Measurements from ENCODE around the gene STK25. TPM values are rescaled to one million over a fixed set of nuclear protein-coding genes. Genes with fewer than 3 reads are reported as not detected.

STK25 gene
- total RNA-seq, 4 donors from 2014 or later: 159 to 427 (median 205) TPM

DNA sequence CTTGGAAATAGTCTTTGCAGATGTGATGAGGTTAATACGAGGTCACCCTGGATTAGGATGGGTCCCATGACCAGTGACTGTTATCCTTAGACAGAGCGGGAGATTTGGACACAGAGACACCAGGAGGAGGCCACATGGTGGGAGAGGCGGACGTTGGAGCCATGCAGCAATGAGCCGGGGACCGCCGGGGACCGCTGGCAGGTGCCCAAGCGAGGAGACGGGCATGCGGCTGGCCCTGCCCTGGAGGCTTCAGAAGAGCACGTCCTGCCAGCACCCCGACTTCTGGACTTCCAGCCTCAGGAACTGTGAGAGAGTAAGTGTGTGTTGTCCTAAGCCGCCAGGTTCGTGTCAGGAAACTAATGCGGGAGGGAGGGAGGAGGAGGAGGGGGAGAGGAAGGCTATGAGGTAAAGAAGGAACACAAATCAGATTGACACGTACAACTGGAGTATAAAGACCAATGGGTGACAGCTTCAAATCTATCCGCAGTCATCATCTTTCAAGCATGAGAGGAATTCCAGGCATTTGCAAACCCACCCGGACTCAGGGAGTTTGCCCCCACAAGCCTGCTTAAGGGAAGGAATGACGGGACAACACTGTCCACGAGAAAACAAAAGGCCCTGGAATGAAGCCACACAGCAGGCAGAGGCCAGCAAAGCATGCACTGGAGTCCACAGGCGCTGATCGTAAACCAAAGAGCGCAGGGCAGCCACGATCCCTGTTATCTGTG is 38.6 kb upstream of the STK25 start:
- no peak overlapping the region for H3K4me3 ChIP-seq
- no peak for DNase-seq
- in situ Hi-C loops (cut with MboI; ENCODE audit: low pct_ligation_motif_present in 1 of 4, low pct_unique_long_range_greater_than_20kb in 1 of 4, low sequenced_read_pairs in 3 of 4): no loop called here
- 27 to 28% methylated on average over 4 to 21 of the region's 25 CpGs for WGBS, 2 donors (ENCODE audit: low coverage in 1 of 2)
- H3K9me3 ChIP-seq: no peaks in the 10 kb centered on the region
- TF ChIP-seq POLR2AphosphoS5 (IDR thresholded peaks at IDR 0.05): no peak
- TF ChIP-seq, protein P1, sequence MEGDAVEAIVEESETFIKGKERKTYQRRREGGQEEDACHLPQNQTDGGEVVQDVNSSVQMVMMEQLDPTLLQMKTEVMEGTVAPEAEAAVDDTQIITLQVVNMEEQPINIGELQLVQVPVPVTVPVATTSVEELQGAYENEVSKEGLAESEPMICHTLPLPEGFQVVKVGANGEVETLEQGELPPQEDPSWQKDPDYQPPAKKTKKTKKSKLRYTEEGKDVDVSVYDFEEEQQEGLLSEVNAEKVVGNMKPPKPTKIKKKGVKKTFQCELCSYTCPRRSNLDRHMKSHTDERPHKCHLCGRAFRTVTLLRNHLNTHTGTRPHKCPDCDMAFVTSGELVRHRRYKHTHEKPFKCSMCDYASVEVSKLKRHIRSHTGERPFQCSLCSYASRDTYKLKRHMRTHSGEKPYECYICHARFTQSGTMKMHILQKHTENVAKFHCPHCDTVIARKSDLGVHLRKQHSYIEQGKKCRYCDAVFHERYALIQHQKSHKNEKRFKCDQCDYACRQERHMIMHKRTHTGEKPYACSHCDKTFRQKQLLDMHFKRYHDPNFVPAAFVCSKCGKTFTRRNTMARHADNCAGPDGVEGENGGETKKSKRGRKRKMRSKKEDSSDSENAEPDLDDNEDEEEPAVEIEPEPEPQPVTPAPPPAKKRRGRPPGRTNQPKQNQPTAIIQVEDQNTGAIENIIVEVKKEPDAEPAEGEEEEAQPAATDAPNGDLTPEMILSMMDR (IDR thresholded peaks at IDR 0.05): no peak
- no peak overlapping the region for H3K27ac ChIP-seq
- H3K36me3 ChIP-seq: no peaks in the 10 kb centered on the region
- intact Hi-C loops (cut with DNase I; ENCODE audit: low total_unique reads): no loop called here
- H3K27me3 ChIP-seq: peaks cover 74% of the 10 kb centered on the region
- peaks cover 0 to 15% (median 11%) of the 10 kb centered on the region in 4 donors for H3K4me1 ChIP-seq

- 65 to 66% methylated on average over 8 to 12 of the region's 12 CpGs for whole genome bisulfite sequencing, 2 donors (ENCODE audit: low coverage in 1 of 2)
- no peak for DNase-seq
- in situ Hi-C loops (cut with MboI; ENCODE audit: low pct_ligation_motif_present in 1 of 4, low pct_unique_long_range_greater_than_20kb in 1 of 4, low sequenced_read_pairs in 3 of 4): no loop called here
- H3K9me3 ChIP-seq: no peaks in the 10 kb centered on the region
- no peak overlapping the region for H3K27ac ChIP-seq
- intact Hi-C loops (cut with DNase I; ENCODE audit: low total_unique reads): no loop called here
- H3K36me3 ChIP-seq: no peaks in the 10 kb centered on the region
- peaks cover 5 to 19% (median 11%) of the 10 kb centered on the region in 4 donors for H3K4me1 ChIP-seq
- no peak overlapping the region for H3K4me3 ChIP-seq
- TF ChIP-seq, protein P1 (IDR thresholded peaks at IDR 0.05): no peak
- TF ChIP-seq POLR2A (IDR thresholded peaks at IDR 0.05) (no peak), EP300 (IDR thresholded peaks at IDR 0.05; ENCODE audit: low read depth) (no peak), POLR2AphosphoS5 (IDR thresholded peaks at IDR 0.05) (no peak)
- peaks cover 74% of the 10 kb centered on the region for H3K27me3 ChIP-seq
These were observed 37.4 kb upstream of the STK25 start for GRCh38 chr2:241545523-241546473.

GRCh38 chr2:241545106-241545505 is 36.7 kb upstream of the STK25 start:
- in situ Hi-C loops (cut with MboI; ENCODE audit: low pct_ligation_motif_present in 1 of 4, low pct_unique_long_range_greater_than_20kb in 1 of 4, low sequenced_read_pairs in 3 of 4) (no loop called here), intact Hi-C loops (cut with DNase I; ENCODE audit: low total_unique reads) (no loop called here)
- 39 to 45% methylated on average over 9 to 10 of the region's 10 CpGs for WGBS, 2 donors (ENCODE audit: low coverage in 1 of 2)
- Histone ChIP-seq H3K36me3 (no peaks in the 10 kb centered on the region), H3K27me3 (peaks cover 74% of the 10 kb centered on the region), H3K4me1 (peaks cover 5 to 17% (median 14%) of the 10 kb centered on the region in 4 donors), H3K4me3 (no peak overlapping the region), H3K9me3 (no peaks in the 10 kb centered on the region), H3K27ac (no peak overlapping the region)
- TF ChIP-seq POLR2AphosphoS5 (IDR thresholded peaks at IDR 0.05) (no peak), EP300 (IDR thresholded peaks at IDR 0.05; ENCODE audit: low read depth) (no peak), POLR2A (IDR thresholded peaks at IDR 0.05) (no peak)
- TF ChIP-seq, protein P1 (IDR thresholded peaks at IDR 0.05): no peak
- no peak for DNase-seq

DNA sequence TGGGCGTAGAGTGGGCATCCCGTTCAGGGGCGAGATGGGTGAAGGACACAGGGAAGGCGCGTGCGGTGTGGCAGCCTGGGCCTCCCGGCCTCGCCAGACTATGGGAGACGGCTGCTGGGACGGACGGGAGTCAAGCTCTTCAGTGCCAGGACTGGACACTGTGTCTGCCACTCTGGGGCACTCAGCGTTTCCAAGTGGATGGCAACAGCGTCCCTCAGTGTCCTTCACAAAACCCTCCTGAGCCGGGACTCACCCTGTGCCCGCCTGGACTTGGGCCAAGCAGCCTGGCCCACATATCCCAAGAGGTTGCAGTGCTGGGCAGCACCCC is 33.9 kb upstream of the STK25 start:
- in situ Hi-C loops (cut with MboI; ENCODE audit: low pct_ligation_motif_present in 1 of 4, low pct_unique_long_range_greater_than_20kb in 1 of 4, low sequenced_read_pairs in 3 of 4) (no loop called here), intact Hi-C loops (cut with DNase I; ENCODE audit: low total_unique reads) (no loop called here)
- TF ChIP-seq POLR2A (IDR thresholded peaks at IDR 0.05): no peak
- TF ChIP-seq EP300 (IDR thresholded peaks at IDR 0.05; ENCODE audit: low read depth): no peak
- TF ChIP-seq POLR2AphosphoS5 (IDR thresholded peaks at IDR 0.05): no peak
- TF ChIP-seq, protein P1 (IDR thresholded peaks at IDR 0.05): no peak
- DNase-seq: no peak
- Histone ChIP-seq H3K9me3 (no peaks in the 10 kb centered on the region), H3K27ac (no peak overlapping the region), H3K4me3 (no peak overlapping the region), H3K27me3 (peaks cover 54% of the 10 kb centered on the region), H3K4me1 (peaks cover 5 to 16% (median 14%) of the 10 kb centered on the region in 4 donors), H3K36me3 (no peaks in the 10 kb centered on the region)
- WGBS, 2 donors (ENCODE audit: low coverage in 1 of 2): 65% methylated on average over 15 of the region's 15 CpGs; no CpG with 5 or more reads in 1 of the 2 donors

Measured in transverse colon (tissue), 4 donors.